Hepatic stellate cell (primary cell): Measurements from ENCODE around the gene SPDYE17.
"Not testable (repeated sequence)": the region's sequence is repeated elsewhere in the genome, so short reads cannot be mapped to it uniquely, and the experiment has no call there.

Source experiments
- DNase-seq: peaks from one replicate; pipeline ENCODE4 v3.0.0; 2011; ENCODE audit warnings: low spot score

Gene SPDYE17

GRCh38 chr7:77032261-77032660 is at the start of gene SPDYE17:
Gene SPDYE17, minus strand, starts transcription at chr7:77032361. Its CDS starts 1,791 bp downstream, at chr7:77030570.
- DNase-seq: not testable (repeated sequence)

GRCh38 chr7:77080236-77080635 is 48.1 kb upstream of the SPDYE17 start:
- DNase-seq: not testable (repeated sequence)

- DNase-seq: not testable (repeated sequence)
Observed at GRCh38 chr7:77079624-77080023, 47.5 kb upstream of the SPDYE17 start.

GRCh38 chr7:77079112-77079511 is 47.0 kb upstream of the SPDYE17 start:
- not testable (repeated sequence) for DNase-seq

- not testable (repeated sequence) for DNase-seq
Observed at GRCh38 chr7:77077060-77077459, 44.9 kb upstream of the SPDYE17 start.

GRCh38 chr7:77074786-77075396 is 42.7 kb upstream of the SPDYE17 start:
- DNase-seq: not testable (repeated sequence)

- not testable (repeated sequence) for DNase-seq
Observed at GRCh38 chr7:77071108-77071507, 38.9 kb upstream of the SPDYE17 start.

- not testable (repeated sequence) for DNase-seq
Observed at GRCh38 chr7:77065869-77066268, 33.7 kb upstream of the SPDYE17 start.

GRCh38 chr7:77063732-77064131 is 31.6 kb upstream of the SPDYE17 start:
- DNase-seq: not testable (repeated sequence)

- not testable (repeated sequence) for DNase-seq
Observed at GRCh38 chr7:77062557-77062956, 30.4 kb upstream of the SPDYE17 start, which contains the start of gene SPDYE18. Gene SPDYE18, minus strand, starts transcription at chr7:77062558. Its CDS starts 2,046 bp downstream, at chr7:77060512.

GRCh38 chr7:77026349-77026748 is 5.8 kb downstream of the SPDYE17 start:
- DNase-seq: not testable (repeated sequence)

GRCh38 chr7:77010074-77010680 is 22.0 kb downstream of the SPDYE17 start:
- not testable (repeated sequence) for DNase-seq

GRCh38 chr7:77008000-77008399 is 24.2 kb downstream of the SPDYE17 start:
- DNase-seq: peak; percentile 31

GRCh38 chr7:77006127-77007110 is 25.7 kb downstream of the SPDYE17 start:
- DNase-seq: not testable (repeated sequence)

GRCh38 chr7:77005461-77006057 is 26.6 kb downstream of the SPDYE17 start:
- DNase-seq: not testable (repeated sequence)

GRCh38 chr7:77004151-77004550 is 28.0 kb downstream of the SPDYE17 start:
- not testable (repeated sequence) for DNase-seq

- DNase-seq: not testable (repeated sequence)
Observed at GRCh38 chr7:77003241-77003640, 28.9 kb downstream of the SPDYE17 start.

- DNase-seq: not testable (repeated sequence)
Observed at GRCh38 chr7:77002678-77003233, 29.4 kb downstream of the SPDYE17 start.

- DNase-seq: not testable (repeated sequence)
Observed at GRCh38 chr7:77002104-77002503, 30.1 kb downstream of the SPDYE17 start.

GRCh38 chr7:76999474-77000107 is 32.6 kb downstream of the SPDYE17 start:
- DNase-seq: not testable (repeated sequence)
